22Rv1 (cell line): Measurements from ENCODE around the gene ARHGEF40.
A peak's percentile ranks its signal among the peaks of the same experiment; 100 is the strongest.

Experiments used
- ZFX ChIP-seq: fragments of 450-650 bp; IDR thresholded peaks from 2 replicates; pipeline ENCODE4 v1.6.1; 2017; ENCODE audit warnings: antibody characterized with exemption, borderline replicate concordance
- TF ChIP-seq, protein P1 (sequence below): fragments of 450-650 bp; IDR thresholded peaks from 2 replicates; pipeline ENCODE4 v1.5.1; 2017; ENCODE audit warnings: mild to moderate bottlenecking

DNA sequence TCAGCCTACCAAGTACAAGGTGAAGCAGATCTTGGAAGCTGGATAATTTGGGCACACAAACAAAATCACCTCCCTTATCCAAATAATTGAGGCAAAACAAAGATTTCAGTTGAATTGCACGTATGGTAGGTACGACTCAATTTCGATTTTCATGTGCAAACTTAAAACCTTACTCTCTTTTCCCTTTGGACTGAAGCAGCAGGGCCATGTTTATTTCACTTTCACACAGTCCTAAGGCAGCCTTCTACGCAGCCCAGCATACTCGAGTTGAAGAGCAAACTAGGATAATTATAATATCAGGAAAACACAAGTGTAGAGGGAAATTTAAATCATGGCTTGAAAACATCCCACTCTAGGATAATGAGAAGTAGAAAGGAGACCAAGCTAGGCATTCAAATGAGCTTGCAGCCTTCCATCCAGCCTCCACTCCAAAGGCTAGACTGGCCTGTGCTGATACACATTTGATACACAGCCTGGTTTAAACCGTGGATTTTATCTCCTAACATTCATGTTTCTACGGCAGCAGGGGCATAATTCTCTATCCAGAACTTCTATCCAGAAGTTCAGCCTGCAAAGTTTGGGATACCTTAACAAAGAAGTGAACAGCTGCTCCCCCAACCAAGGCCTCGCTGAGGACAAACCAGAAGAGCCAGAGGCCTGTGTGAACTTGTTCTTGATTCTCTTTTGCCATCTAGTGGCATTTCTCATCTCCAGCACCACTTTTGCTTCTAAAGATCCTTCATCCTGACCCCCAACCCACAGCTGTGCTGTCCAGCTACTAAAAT lies 30.3 kb upstream of the ARHGEF40 start:
- TF ChIP-seq, protein P1, sequence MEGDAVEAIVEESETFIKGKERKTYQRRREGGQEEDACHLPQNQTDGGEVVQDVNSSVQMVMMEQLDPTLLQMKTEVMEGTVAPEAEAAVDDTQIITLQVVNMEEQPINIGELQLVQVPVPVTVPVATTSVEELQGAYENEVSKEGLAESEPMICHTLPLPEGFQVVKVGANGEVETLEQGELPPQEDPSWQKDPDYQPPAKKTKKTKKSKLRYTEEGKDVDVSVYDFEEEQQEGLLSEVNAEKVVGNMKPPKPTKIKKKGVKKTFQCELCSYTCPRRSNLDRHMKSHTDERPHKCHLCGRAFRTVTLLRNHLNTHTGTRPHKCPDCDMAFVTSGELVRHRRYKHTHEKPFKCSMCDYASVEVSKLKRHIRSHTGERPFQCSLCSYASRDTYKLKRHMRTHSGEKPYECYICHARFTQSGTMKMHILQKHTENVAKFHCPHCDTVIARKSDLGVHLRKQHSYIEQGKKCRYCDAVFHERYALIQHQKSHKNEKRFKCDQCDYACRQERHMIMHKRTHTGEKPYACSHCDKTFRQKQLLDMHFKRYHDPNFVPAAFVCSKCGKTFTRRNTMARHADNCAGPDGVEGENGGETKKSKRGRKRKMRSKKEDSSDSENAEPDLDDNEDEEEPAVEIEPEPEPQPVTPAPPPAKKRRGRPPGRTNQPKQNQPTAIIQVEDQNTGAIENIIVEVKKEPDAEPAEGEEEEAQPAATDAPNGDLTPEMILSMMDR = peak; percentile 65
- TF ChIP-seq ZFX = no peak
